NCI-H1436 treated with DMSO at 0.1 percent for 48 hours (cell line): ENCODE data around the gene CTCFL.

Experiments used
- DNase-seq: peaks from one replicate; lab custom pipeline; 2025; lab: John Stamatoyannopoulos, UW

The CTCFL gene, protein sequence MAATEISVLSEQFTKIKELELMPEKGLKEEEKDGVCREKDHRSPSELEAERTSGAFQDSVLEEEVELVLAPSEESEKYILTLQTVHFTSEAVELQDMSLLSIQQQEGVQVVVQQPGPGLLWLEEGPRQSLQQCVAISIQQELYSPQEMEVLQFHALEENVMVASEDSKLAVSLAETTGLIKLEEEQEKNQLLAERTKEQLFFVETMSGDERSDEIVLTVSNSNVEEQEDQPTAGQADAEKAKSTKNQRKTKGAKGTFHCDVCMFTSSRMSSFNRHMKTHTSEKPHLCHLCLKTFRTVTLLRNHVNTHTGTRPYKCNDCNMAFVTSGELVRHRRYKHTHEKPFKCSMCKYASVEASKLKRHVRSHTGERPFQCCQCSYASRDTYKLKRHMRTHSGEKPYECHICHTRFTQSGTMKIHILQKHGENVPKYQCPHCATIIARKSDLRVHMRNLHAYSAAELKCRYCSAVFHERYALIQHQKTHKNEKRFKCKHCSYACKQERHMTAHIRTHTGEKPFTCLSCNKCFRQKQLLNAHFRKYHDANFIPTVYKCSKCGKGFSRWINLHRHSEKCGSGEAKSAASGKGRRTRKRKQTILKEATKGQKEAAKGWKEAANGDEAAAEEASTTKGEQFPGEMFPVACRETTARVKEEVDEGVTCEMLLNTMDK

DNA sequence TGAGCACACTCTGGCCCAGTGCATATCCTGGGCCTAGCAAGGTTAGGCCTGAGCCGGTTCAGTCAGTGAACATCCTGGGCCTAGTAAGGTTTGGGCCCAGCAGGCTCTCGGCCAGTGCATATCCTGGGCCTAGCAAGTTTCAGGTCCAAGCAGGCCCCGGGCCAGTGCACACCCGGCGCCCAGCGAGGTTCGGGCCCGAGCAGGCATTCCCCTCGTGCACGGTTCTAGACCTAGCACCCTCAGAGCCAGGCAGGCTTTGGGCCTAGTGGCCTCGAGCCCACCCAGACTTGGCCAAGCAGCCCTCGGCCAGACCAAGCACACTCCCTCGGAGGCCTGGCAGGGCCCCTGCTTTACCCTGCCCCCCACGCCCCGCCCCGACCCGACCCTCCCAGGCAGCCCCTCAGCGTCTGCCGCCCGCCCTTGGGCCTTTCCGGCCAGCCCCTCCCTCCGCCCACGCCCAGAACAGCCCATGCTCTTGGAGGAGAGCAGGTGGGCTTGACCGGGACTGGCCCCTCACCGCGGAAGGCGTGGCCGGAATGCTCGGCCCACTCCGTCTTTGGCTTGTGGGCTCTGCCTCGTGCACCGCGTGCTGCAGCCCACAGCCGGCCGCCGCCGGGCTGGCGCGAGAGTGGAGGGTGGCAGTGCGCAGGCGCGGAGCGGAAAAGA is at the start of gene CTCFL:
Gene CTCFL, minus strand, starts transcription at position 630 of the 666 bp plus-strand sequence. CDS start 935 bp downstream, outside the sequence.
- DNase-seq = no peak

DNA sequence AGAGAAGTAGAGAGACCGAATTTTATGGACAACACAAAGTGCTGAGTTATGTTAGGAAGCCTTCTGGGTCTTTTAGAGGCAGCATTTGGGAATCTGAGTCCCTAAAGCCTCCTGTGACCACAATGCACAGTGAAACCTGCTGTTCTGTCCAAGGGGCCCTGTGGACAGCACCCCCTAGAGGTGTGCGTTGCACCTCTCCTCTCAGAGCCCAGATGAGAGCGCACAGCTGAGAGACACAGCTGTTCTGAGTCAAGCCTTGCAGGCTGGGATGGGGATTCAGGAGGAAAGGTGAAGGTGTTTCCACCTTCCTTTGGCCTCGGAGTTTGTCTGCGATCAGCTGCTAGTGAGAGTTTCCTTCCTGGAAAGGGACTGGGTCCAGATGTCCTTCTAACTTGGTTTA is 49.0 kb upstream of the CTCFL start:
- no peak for DNase-seq

DNA sequence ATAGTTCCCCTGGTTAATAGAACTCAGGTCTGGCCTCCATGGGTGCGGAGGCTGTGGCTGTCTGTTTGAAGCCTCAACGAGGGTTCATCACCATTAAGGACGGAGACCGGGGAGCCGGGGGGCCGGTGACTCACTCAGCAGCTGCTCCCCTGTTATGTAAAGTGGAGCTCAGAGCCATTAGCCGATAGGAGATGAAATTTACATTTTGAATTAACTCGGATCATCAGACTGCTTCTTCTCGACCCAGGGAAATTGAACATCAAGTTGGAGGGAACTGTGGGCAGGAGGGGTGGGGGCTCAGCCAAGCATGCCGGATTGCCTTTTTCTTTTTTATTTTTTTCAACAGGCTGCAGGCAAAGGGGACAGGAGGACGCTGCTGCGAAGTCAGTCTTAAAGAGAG is 48.3 kb upstream of the CTCFL start:
- DNase-seq = peak; percentile 15

DNA sequence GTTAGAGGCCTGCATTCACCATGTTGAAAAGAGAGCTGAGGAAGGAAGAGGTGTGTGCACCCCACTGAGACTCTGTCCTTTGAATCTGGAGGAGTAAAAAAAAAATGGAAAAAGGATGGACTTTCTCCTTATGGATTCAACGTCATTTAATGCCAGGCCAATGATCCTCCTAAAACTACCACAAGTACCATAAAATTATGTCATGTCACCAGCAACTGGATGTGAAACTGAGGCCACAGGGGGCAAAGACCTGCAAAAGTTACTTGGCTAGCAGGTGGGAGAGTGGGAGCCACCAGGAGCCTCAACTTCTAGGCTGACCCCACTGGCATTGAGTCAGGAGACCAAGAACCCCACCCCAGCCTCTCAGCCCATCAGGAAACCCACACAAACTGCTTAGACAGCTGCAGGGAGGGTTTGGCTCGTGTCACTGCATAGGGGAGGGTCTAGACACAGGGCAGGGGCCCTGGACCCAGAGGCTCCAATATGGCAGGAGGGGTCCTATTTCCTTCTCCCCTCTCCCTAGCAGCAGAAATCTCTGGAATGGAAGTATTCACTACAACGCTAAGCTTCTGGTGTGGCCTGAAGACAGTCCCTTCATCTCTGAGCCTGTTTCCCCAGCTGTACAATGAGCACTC is 47.0 kb upstream of the CTCFL start:
- DNase-seq = no peak

DNA sequence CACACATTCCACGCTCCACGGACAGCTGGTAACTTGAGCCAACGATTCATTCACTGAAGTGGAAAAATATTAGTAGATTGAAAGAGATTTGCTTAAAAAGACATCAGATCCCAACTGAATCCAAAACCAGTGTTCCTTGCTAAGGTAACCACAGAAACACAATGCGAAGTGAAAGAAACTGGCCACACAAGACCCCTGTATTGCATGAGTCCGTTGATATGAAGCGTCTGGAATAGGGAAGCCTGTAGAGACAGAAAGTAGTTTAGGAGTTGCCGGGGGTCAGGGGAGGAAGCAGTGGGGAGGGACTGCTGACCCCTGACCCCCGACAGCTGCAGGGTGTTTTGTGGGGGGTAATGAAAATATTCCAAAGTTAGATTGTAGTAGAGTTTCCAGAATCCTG is 46.0 kb upstream of the CTCFL start:
- no peak for DNase-seq

DNA sequence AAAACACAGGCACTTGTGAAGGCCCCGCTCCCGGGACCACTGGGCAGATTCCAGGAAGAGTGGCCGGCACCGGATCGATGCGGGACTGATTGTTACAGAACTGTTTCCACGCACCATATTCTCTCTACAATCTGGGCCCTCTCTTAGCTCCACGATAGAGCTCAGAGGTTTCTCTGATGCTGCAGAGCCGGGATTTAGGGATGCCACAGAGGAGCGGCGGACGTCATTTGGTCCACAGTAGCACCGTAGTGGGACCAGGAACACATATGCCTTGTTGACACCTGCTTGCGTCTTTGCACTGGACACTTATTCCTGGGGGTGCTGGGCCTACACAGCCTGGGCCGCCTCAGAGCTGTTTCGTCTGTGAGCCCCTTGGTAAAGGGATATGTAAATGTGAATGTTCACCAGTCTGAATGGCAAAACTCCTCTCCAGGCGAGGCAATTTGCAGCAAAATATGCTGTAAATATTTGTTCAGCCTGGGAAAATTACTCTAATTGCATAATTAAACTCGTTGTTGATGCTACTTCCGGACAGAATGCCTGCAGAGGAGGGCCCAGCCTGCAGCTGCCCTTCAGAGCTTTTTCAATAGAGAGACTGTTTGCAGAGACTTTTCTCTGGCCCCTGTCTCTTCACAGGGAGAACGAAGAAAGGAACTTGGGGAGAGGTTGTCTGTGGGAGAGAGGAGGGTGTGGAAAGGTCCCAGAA is 45.4 kb upstream of the CTCFL start:
- peak; percentile 85 for DNase-seq

DNA sequence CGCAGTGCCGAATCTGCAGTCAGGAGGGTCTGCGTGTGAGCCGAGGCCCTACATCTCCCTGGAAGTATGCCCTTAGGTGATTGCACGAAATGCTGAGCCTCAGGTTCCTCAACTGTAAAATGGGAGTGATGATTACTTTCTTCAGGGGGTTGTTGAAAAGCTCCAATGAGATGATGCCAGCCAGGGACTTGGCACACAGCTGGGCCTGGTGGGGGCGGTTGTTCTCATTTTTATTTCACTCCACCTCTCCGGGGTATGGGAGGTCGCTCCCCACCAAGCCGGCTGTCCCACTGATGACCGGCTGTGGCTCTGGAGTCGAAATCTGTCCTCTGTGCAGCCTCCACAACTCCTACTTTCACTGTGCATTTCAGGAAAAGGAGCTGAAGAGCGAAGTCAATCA is 44.0 kb upstream of the CTCFL start:
- no peak for DNase-seq

DNA sequence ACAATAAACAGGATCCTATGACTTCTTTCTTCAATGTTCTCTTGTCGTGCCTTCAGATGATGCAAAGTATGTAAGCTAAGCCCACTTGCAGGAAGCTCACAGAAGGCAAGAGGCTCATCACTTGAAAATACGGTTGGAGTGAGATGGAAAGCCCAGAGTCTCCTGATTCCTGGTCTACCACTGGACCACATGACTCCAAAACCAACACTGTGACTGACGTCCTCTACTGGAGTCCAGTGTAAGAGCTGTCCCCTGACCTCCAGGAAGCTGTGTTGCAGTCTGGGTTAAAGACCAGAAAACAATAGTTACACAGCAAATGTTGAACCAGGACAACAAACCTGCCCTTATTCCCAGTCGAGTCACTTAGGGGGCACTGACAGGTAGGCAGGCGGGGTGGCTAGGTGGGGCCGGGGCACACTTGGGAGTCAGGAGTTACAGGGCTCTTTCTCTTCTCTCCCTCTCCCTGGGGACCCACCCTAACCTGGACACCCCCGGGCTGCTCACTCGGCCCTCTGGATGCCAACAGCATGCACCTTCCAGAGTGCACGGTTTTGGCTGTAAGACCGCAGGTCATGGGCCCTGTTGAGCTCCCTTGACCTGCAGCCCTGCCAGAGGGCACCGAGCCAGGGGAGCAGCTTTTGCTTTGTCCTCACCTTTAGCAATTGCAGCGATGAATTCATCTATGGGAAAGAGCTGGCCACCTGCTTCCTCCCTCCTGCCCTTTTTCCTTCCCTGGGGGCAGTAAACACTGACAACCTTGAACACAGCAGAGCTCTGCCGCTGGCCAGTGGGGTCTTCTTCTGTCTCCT is 43.4 kb upstream of the CTCFL start:
- no peak for DNase-seq

DNA sequence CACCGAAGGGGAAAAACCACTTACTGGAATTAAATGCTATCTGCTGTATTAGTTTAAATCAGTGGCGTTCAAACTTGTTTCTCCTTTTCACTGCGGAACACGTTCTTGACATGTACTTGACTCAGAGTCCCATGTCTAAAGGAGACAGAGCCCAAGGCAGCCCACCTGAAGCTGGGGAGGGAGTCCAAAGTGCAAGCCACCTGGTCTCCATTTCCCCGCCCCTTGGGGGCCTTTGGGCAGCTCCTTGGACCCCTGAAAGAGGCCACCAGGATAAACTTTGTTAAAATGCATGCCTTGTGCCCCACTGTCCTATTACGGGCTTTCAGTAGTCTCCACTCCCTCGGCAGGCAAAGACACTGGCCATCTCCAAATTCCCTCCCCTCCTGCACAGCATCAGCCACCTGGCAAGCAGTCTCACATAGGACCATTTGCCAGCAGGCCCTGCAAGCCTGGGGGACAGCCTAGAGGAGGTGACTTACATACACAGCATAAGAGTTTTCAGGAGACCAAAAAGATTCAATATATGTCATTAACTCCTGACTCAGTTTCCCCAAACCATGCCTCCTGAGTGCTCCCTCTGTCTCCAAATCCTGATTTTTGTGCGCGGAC is 42.6 kb upstream of the CTCFL start:
- DNase-seq = no peak

DNA sequence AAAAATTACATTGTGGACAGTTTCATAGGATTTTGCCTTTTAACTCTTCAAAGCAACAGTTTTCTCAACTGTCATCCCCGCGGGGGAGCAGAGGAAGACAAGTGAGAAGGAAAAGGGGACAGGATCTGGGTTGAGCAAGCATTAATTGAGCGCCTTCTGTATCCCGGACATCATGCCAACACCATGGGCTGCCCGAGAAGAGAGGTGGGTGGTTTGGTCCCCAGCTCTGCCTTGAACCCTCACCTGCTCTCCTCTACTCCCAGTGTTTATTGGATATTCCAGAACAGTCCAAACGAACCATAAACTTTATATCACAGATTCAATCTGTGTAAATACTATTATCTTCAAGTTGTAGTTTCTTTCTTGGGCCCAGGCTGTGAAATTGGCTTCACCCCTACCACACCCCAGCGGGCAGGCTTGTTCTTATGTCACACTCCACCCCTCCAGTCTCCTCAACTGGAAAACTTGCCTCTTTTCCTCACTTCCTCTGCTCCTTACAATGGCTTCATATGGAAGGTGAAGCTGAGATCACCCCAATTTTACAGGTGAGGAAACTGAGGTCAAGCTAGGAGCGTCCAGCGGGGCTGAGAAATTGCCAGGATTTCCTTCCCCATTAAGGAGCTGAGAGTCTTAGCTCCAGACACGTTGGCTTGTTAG is 42.0 kb upstream of the CTCFL start:
- no peak for DNase-seq

DNA sequence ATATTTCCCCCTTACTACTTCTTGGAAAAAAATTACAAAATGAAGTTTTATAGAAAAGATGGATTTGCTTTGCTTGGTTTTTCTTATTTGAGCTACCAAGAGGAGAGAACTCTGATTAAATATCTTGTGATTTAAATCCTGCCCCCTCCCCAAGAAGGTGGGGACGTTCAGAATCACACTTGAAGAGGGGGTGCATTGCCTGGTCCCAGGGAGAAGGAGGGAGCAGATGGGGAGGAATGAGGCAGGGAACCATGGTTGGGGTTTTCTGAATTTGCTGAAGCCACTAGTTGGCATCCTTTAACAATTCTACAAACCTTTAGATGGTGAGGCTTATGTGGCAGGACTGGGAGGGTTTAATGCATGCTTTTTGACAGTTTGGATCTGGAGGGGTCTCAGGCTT is 41.5 kb upstream of the CTCFL start:
- DNase-seq = no peak

DNA sequence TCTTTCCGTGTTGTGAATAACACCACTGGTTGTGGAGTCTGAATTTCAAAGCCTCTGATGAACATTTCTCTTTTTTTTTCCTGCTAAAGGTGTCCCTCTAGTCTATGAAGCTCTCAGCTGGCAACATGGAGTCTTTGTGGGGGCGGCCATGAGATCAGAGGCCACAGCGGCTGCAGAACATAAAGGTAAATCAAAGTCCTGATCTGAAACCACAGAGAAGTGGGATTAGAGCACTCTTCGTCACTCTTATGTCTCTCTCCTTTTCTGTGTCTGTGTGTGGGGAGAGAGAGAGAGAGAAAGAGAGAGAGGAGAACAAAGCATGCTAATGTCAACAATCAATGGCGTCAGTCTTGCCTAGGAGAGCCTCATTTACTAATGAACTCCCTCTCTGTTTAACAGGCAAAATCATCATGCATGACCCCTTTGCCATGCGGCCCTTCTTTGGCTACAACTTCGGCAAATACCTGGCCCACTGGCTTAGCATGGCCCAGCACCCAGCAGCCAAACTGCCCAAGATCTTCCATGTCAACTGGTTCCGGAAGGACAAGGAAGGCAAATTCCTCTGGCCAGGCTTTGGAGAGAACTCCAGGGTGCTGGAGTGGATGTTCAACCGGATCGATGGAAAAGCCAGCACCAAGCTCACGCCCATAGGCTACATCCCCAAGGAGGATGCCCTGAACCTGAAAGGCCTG is 40.2 kb upstream of the CTCFL start:
- DNase-seq = no peak

DNA sequence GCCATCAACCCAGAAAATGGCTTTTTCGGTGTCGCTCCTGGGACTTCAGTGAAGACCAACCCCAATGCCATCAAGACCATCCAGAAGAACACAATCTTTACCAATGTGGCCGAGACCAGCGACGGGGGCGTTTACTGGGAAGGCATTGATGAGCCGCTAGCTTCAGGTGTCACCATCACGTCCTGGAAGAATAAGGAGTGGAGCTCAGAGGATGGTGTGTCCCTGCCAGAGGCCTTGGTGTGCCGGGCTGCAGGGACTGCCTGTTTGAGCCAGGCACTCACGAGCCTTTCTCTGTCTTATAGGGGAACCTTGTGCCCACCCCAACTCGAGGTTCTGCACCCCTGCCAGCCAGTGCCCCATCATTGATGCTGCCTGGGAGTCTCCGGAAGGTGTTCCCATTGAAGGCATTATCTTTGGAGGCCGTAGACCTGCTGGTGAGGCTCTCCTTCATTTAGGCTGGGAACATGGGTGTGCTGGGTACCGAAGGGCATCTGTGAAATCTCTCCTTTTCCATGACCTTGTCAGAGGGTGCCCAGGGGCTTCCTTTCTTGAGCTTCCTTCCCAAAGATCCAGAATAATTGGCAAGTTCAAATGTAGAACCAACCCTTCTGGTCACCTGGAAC is 39.4 kb upstream of the CTCFL start:
- no peak for DNase-seq

DNA sequence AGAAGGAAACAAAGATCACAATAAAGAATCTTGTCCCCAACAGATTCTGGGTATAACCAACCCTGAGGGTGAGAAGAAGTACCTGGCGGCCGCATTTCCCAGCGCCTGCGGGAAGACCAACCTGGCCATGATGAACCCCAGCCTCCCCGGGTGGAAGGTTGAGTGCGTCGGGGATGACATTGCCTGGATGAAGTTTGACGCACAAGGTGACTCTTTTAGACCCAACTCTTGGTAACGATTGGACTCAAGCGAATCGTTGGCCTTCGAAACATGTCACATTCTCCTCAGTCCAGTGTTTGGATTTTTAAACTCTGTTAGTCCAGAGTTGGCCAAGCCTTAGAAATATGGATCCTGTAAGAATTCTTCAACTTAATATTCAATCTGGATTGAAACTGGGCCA is 38.6 kb upstream of the CTCFL start:
- no peak for DNase-seq

DNA sequence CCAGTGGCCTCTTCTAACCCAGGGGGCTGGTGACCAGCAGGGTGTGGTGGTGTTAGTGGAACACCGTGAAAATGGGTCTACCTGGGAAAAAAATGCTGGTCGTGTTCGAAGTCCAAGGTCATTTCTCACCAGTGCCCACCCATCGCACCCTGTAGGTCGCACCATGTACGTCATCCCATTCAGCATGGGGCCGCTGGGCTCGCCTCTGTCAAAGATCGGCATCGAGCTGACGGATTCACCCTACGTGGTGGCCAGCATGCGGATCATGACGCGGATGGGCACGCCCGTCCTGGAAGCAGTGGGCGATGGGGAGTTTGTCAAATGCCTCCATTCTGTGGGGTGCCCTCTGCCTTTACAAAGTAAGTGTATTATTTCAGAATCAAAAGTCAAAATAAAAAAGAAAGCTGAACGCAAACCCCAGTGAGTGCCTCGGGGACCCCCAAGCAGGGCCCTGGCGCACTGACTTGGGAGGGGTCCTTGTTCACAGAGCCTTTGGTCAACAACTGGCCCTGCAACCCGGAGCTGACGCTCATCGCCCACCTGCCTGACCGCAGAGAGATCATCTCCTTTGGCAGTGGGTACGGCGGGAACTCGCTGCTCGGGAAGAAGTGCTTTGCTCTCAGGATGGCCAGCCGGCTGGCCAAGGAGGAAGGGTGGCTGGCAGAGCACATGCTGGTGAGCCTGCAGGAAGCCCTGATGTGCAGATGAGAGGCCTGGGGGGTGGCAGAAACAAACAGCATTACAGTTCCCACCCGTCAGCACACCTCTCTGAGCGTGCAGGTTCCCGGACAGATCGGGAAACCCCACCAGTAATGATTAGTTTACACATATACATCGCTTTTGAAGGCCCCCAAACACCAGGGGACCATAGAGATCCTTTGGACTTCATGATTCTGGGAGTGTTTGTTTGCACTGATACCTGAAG is 37.9 kb upstream of the CTCFL start:
- no peak for DNase-seq

DNA sequence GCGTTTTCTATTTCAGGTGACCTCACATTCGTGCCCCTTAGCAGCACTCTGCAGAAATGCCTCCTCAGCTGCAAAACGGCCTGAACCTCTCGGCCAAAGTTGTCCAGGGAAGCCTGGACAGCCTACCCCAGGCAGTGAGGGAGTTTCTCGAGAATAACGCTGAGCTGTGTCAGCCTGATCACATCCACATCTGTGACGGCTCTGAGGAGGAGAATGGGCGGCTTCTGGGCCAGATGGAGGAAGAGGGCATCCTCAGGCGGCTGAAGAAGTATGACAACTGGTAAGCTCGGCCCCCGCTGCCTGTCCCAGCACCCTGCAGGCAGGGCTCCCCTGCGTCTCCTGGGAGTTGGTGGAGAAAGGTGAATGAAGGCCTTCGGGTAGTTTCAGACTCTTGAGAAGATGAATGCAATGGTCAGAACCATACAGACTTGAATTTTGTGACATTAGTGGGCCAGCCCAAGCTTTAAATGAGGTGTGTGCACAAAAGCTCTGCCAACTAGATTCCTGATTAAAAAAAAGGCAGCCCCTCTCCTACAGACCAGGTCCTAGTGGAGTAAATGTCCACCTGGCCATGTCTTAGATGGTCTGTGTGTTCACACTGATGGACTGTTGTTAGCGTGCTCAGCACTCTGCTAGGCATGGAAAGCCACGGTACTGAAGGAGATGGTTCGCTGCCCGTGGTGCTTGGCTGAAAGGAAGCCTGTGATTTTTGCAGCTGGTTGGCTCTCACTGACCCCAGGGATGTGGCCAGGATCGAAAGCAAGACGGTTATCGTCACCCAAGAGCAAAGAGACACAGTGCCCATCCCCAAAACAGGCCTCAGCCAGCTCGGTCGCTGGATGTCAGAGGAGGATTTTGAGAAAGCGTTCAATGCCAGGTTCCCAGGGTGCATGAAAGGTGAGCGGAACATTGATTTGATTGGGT is 36.7 kb upstream of the CTCFL start:
- DNase-seq = no peak
